Activated CD4-positive, CD25-positive, alpha-beta regulatory T cell treated with anti-CD3 and anti-CD28 coated beads, Interleukin-2, amount 50 U/mL, for 24 hours (primary cell): Measurements from ENCODE around the gene HINFP.

Experiments used
- ATAC-seq, 2 donors: fragments of 150-1000 bp; cut with Tn5 transposase; one replicate each; pipeline ENCODE4 v1.10.0; 2021; ENCODE audit warnings: mild to moderate bottlenecking in 1 of 2, moderate library complexity in 1 of 2

Gene HINFP

GRCh38 chr11:119121008-119121810, at the start of gene HINFP:
HINFP (plus strand) TSS chr11:119121580; CDS start chr11:119126945, 5,365 bp downstream.
- ATAC-seq: peak; percentile 96 to 97

GRCh38 chr11:119077839-119078238, 43.5 kb upstream of the HINFP start:
- no peak for ATAC-seq

- no peak for ATAC-seq
These were observed 42.5 kb upstream of the HINFP start for GRCh38 chr11:119078675-119079420.

GRCh38 chr11:119081682-119082260, 39.6 kb upstream of the HINFP start:
- ATAC-seq: no peak

- peak; percentile 92 to 94 for ATAC-seq
These were observed 36.5 kb upstream of the HINFP start, which contains the start of gene HMBS for GRCh38 chr11:119084663-119085436. HMBS (plus strand) TSS chr11:119084881; CDS start chr11:119085034, 153 bp downstream.

- peak; percentile 14 to 19 for ATAC-seq
These were observed 35.9 kb upstream of the HINFP start for GRCh38 chr11:119085437-119085847.

GRCh38 chr11:119087123-119087522, 34.3 kb upstream of the HINFP start:
- no peak for ATAC-seq

GRCh38 chr11:119087747-119088241, 33.6 kb upstream of the HINFP start:
- no peak for ATAC-seq

- no peak for ATAC-seq
These were observed 33.0 kb upstream of the HINFP start for GRCh38 chr11:119088406-119088805.

GRCh38 chr11:119089319-119089718, 32.1 kb upstream of the HINFP start:
- no peak for ATAC-seq

- no peak for ATAC-seq
These were observed 30.2 kb upstream of the HINFP start for GRCh38 chr11:119091178-119091577.

- ATAC-seq: no peak
These were observed 29.2 kb upstream of the HINFP start for GRCh38 chr11:119091966-119092879.

GRCh38 chr11:119092880-119093842, 28.2 kb upstream of the HINFP start:
- no peak for ATAC-seq

- peak; percentile 11 to 25 for ATAC-seq
These were observed 27.2 kb upstream of the HINFP start for GRCh38 chr11:119093942-119094815.

- ATAC-seq: peak; percentile 37 to 44
These were observed 26.6 kb upstream of the HINFP start for GRCh38 chr11:119094816-119095065.

GRCh38 chr11:119095066-119095880, 26.1 kb upstream of the HINFP start:
- ATAC-seq: peak; percentile 86 to 90

GRCh38 chr11:119099711-119100110, 21.7 kb upstream of the HINFP start:
- ATAC-seq: no peak

- ATAC-seq: no peak
These were observed 21.0 kb upstream of the HINFP start for GRCh38 chr11:119100246-119100970.
